Measurements from ENCODE around the gene HDAC4.

GRCh38 chr2:239303711-239304532, 96.9 kb downstream of the HDAC4 start:
- TF ChIP-seq SUZ12 (IDR thresholded peaks at IDR 0.05; ENCODE audit: unreplicated experiment) (no peak), CTCF (IDR thresholded peaks at IDR 0.05 in 2 of 3, conservative IDR thresholded peaks at IDR 0.05 in 1 of 3; ENCODE audit: control insufficient read depth in 2 of 3, extremely low read depth in 1 of 3, insufficient read depth in 1 of 3, low read depth in 3 of 3, low read length in 3 of 3) (no peak), EP300 (IDR thresholded peaks at IDR 0.05; ENCODE audit: borderline replicate concordance in 1 of 2, control insufficient read depth in 1 of 2, low read depth in 2 of 2, low read length in 2 of 2) (peak; percentile 66 to 87; a peak in 2 of 4 replicates), MYC (IDR thresholded peaks at IDR 0.05; ENCODE audit: insufficient read depth, insufficient read length, insufficient replicate concordance, low read length, severe bottlenecking) (no peak), ZZZ3 (IDR thresholded peaks at IDR 0.05; ENCODE audit: control insufficient read depth, insufficient read length, low read depth) (no peak), YY1 (IDR thresholded peaks at IDR 0.05; ENCODE audit: low read depth, low read length) (no peak), PRDM15 (CRISPR knock-in tag; IDR thresholded peaks at IDR 0.05) (no peak), POLR2A (IDR thresholded peaks at IDR 0.05; ENCODE audit: low read depth, low read length) (no peak), POLR2AphosphoS5 (IDR thresholded peaks at IDR 0.05; ENCODE audit: low read length) (no peak), ATF7 (IDR thresholded peaks at IDR 0.05; ENCODE audit: low read depth) (peak; percentile 55; the same call in 1 of the 2 replicates), SIN3A (IDR thresholded peaks at IDR 0.05; ENCODE audit: low read depth, low read length) (no peak), USF2 (IDR thresholded peaks at IDR 0.05; ENCODE audit: borderline replicate concordance, low read depth, low read length) (no peak; the same call in 1 of the 2 replicates), ATF2 (IDR thresholded peaks at IDR 0.05; ENCODE audit: low read length) (no peak)

Data from GM12878 (cell line).